Spinal cord (tissue), 10 donors: ENCODE data around the gene SLC9A7. TPM values are rescaled to one million over a fixed set of nuclear protein-coding genes. Genes with fewer than 3 reads are reported as not detected.

ENCODE experiments used
- DNase-seq, 6 donors: peaks; one replicate each; pipeline versions ENCODE4 v3.0.0 to v3.0.0-alpha.2; 2013 to 2015; ENCODE audit warnings: low spot score in 6 of 6, low read depth in 4 of 6
- H3K27ac ChIP-seq: one replicate; pipeline ENCODE4 v1.5.1; 2013; ENCODE audit warnings: low read depth, low read length, control low read depth
- H3K27me3 ChIP-seq: one replicate; pipeline ENCODE4 v1.6.1; 2013; ENCODE audit warnings: low read length; ENCODE audit not compliant: control insufficient read depth, insufficient read depth
- H3K36me3 ChIP-seq: one replicate; pipeline ENCODE4 v1.6.1; 2013; ENCODE audit warnings: low read length; ENCODE audit not compliant: control insufficient read depth, insufficient read depth
- H3K4me1 ChIP-seq: one replicate; pipeline ENCODE4 v1.6.1; 2013; ENCODE audit warnings: low read length; ENCODE audit not compliant: control insufficient read depth, insufficient read depth
- H3K4me3 ChIP-seq: one replicate; pipeline ENCODE4 v1.5.1; 2013; ENCODE audit warnings: low read depth, low read length, control low read depth
- H3K9me3 ChIP-seq: one replicate; pipeline ENCODE4 v1.6.1; 2013; ENCODE audit warnings: low read length; ENCODE audit not compliant: control insufficient read depth, insufficient read depth
- WGBS: methylation state at CpG from one replicate; pipeline ENCODE4 v1.1.5; 2013; ENCODE audit warnings: missing lambda C conversion rate; ENCODE audit not compliant: insufficient coverage; 5-methylcytosine and 5-hydroxymethylcytosine counted together
- polyA plus RNA-seq, 2 donors: library from polyadenylated mRNA; unstranded; fragments of 120-200 nt; gene quantifications; one replicate each; pipeline ENCODE4 v1.2.1, GENCODE V29; 2013; ENCODE audit not compliant: insufficient read length in 2 of 2
- total RNA-seq, 2 donors: library from RNA; depleted of rRNA in 1 of 2; stranded (reverse); fragments of 120-200 nt in 1 of 2; fragments of >200 nt in 1 of 2; gene quantifications; one replicate each; pipeline versions ENCODE4 v1.2.3 to v1.2.4, GENCODE V29; 2013 to 2014
- donor health status: healthy.

SLC9A7 gene
- total and polyA plus RNA-seq, 4 donors = 15.4 to 57.8 (median 25.3) TPM

GRCh38 chrX:46710927-46711623 lies 47.8 kb downstream of the SLC9A7 start:
- Histone ChIP-seq H3K27ac (no peak overlapping the region), H3K4me3 (no peak overlapping the region), H3K27me3 (no peaks in the 10 kb centered on the region), H3K4me1 (peaks cover 2% of the 10 kb centered on the region), H3K36me3 (no peaks in the 10 kb centered on the region), H3K9me3 (no peaks in the 10 kb centered on the region)
- WGBS = 23% methylated on average over 3 of the region's 8 CpGs
- DNase-seq = no peak

DNA sequence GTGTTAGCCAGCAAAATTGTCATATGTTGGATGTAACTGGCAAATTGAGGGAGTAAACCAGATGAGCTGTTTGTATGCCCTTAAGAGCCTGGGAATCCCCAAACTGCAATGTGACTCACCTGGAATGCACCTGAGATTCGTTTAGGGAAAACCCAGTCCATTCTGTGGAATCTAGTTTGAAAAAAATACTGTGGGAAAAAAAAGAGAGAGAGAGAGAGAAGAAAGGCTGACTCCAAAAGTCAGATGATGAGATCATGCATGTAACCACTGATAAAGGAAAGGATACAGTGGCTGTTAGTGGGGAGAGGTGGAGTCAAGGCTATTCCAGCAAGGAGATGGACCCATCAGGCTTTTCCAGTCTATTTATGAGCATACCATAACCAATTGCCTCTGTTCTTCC lies 48.5 kb downstream of the SLC9A7 start:
- no peaks in the 10 kb centered on the region for H3K9me3 ChIP-seq
- H3K27me3 ChIP-seq = no peaks in the 10 kb centered on the region
- no peak overlapping the region for H3K4me3 ChIP-seq
- DNase-seq = no peak
- WGBS = 67% methylated on average over 1 of the region's 1 CpG
- H3K36me3 ChIP-seq = no peaks in the 10 kb centered on the region
- peaks cover 2% of the 10 kb centered on the region for H3K4me1 ChIP-seq
- H3K27ac ChIP-seq = no peak overlapping the region

GRCh38 chrX:46707274-46707965 lies 51.5 kb downstream of the SLC9A7 start:
- 68% methylated on average over 8 of the region's 9 CpGs for whole genome bisulfite sequencing
- Histone ChIP-seq H3K36me3 (no peaks in the 10 kb centered on the region), H3K27ac (no peak overlapping the region), H3K4me3 (no peak overlapping the region), H3K27me3 (no peaks in the 10 kb centered on the region), H3K9me3 (no peaks in the 10 kb centered on the region), H3K4me1 (peaks cover 2% of the 10 kb centered on the region)
- DNase-seq = no peak

DNA sequence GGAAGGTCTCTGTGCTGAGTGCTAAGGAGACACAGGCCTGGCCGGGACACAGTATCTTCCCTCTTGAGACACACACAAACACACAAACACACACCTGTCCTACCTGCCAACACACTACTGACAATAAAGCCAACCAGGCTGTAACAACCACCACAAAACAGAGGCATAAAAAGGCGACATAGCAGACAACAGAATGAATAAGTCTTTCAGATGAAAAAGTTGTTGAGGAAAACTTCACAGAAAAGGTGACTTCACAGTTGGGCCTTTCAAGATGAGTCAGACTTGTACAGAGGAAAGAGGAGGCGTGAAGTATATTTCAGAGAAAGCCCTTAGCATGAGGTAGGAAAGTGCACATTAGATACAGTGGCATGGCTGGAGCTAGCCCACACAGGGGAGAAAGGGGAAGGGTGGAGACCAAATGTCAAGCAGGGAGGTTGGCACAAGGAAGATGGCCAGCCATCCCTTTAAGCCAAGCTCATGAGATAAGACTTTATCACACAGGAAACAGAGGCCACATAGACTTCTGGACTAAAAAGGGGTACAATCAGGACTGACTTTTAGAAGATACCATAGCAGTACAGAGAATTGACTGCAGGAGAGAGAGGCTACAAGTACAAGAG lies 54.0 kb downstream of the SLC9A7 start:
- H3K27me3 ChIP-seq = no peaks in the 10 kb centered on the region
- WGBS = 82% methylated on average over 2 of the region's 3 CpGs

GRCh38 chrX:46703980-46704379 lies 54.9 kb downstream of the SLC9A7 start:
- DNase-seq = no peak
- no peak overlapping the region for H3K27ac ChIP-seq
- H3K36me3 ChIP-seq = no peaks in the 10 kb centered on the region
- H3K4me3 ChIP-seq = no peak overlapping the region
- H3K27me3 ChIP-seq = no peaks in the 10 kb centered on the region
- WGBS = 75% methylated on average over 1 of the region's 4 CpGs
- H3K4me1 ChIP-seq = no peaks in the 10 kb centered on the region
- no peaks in the 10 kb centered on the region for H3K9me3 ChIP-seq

More for the DNA sequence above, 54.0 kb downstream of the SLC9A7 start:
- no peaks in the 10 kb centered on the region for H3K36me3 ChIP-seq
- H3K9me3 ChIP-seq = no peaks in the 10 kb centered on the region
- no peak for DNase-seq
- H3K4me3 ChIP-seq = no peak overlapping the region
- no peaks in the 10 kb centered on the region for H3K4me1 ChIP-seq
- no peak overlapping the region for H3K27ac ChIP-seq

GRCh38 chrX:46698691-46699090 lies 60.2 kb downstream of the SLC9A7 start:
- no peaks in the 10 kb centered on the region for H3K4me1 ChIP-seq
- H3K27me3 ChIP-seq = no peaks in the 10 kb centered on the region
- no peak for DNase-seq
- no peaks in the 10 kb centered on the region for H3K9me3 ChIP-seq
- no peak overlapping the region for H3K4me3 ChIP-seq
- no peak overlapping the region for H3K27ac ChIP-seq
- H3K36me3 ChIP-seq = no peaks in the 10 kb centered on the region
- WGBS = 50% methylated on average over 1 of the region's 3 CpGs

GRCh38 chrX:46695491-46695890 lies 63.4 kb downstream of the SLC9A7 start:
- Histone ChIP-seq H3K4me3 (no peak overlapping the region), H3K27me3 (no peaks in the 10 kb centered on the region), H3K9me3 (no peaks in the 10 kb centered on the region), H3K27ac (no peak overlapping the region), H3K4me1 (no peaks in the 10 kb centered on the region), H3K36me3 (no peaks in the 10 kb centered on the region)
- DNase-seq = no peak
- WGBS = no CpG with 5 or more reads among the region's 1 CpG

GRCh38 chrX:46694549-46694948 lies 64.4 kb downstream of the SLC9A7 start:
- Histone ChIP-seq H3K4me3 (no peak overlapping the region), H3K4me1 (no peaks in the 10 kb centered on the region), H3K36me3 (no peaks in the 10 kb centered on the region), H3K27ac (no peak overlapping the region), H3K9me3 (no peaks in the 10 kb centered on the region), H3K27me3 (no peaks in the 10 kb centered on the region)
- no peak for DNase-seq
- WGBS = no CpG with 5 or more reads among the region's 2 CpGs

- DNase-seq = no peak
- H3K9me3 ChIP-seq = no peaks in the 10 kb centered on the region
- no peaks in the 10 kb centered on the region for H3K4me1 ChIP-seq
- no peak overlapping the region for H3K4me3 ChIP-seq
- WGBS = no CpG with 5 or more reads among the region's 2 CpGs
- H3K27me3 ChIP-seq = no peaks in the 10 kb centered on the region
- no peak overlapping the region for H3K27ac ChIP-seq
- no peaks in the 10 kb centered on the region for H3K36me3 ChIP-seq
Observed at GRCh38 chrX:46693149-46693548, 65.8 kb downstream of the SLC9A7 start.
